Measurements from ENCODE around the gene JMY.

DNA sequence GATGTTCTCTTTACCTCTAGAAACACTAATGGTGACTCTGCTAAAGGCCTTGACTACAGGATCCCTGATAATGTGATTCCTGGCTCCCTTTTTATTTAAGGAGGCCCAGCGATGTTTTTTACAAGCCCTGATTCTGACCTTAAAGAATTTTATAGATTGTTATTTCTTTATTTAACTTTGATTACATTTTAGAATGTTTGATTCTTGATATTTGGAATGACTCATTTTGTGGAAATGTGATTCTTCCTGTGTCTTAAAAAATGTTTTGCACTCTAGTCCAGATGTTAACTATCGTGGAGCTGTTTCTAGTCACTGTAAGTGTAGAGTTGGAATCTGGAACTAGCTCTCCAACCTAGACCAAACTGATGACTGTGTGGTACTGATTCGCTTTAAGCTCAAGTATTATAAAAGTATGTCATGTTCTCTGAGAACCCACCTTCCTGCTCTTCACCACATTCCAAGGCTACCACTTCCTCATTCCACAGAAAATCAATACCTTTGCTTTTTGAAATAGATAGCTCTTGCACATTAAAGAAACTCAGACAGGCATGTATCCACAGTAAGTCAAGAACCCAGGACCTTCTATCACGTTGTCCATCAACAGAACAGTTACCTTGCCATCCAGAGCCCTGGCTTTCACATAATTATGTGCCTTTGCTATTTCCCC, 65.2 kb downstream of the JMY start:
- TF ChIP-seq EZH2 (IDR thresholded peaks at IDR 0.05) (no peak), EZH2phosphoT487 (IDR thresholded peaks at IDR 0.05) (no peak)
- TF ChIP-seq, protein P1, sequence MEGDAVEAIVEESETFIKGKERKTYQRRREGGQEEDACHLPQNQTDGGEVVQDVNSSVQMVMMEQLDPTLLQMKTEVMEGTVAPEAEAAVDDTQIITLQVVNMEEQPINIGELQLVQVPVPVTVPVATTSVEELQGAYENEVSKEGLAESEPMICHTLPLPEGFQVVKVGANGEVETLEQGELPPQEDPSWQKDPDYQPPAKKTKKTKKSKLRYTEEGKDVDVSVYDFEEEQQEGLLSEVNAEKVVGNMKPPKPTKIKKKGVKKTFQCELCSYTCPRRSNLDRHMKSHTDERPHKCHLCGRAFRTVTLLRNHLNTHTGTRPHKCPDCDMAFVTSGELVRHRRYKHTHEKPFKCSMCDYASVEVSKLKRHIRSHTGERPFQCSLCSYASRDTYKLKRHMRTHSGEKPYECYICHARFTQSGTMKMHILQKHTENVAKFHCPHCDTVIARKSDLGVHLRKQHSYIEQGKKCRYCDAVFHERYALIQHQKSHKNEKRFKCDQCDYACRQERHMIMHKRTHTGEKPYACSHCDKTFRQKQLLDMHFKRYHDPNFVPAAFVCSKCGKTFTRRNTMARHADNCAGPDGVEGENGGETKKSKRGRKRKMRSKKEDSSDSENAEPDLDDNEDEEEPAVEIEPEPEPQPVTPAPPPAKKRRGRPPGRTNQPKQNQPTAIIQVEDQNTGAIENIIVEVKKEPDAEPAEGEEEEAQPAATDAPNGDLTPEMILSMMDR (IDR thresholded peaks at IDR 0.05) = no peak
